IMR-90 (cell line): Measurements from ENCODE around the gene COL24A1. TPM values are rescaled to one million over a fixed set of nuclear protein-coding genes. Genes with fewer than 3 reads are reported as not detected.

Experiments
- ATAC-seq: fragments of 200-7000 bp; cut with Tn5 transposase; 2 replicates; pipeline ENCODE4 v1.9.1; 2020; ENCODE audit warnings: low read depth, mild to moderate bottlenecking, moderate library complexity
- BruUV-seq: library from RNA; stranded (reverse); fragments of 400-500 nt; replicated peaks from 2 replicates; lab custom pipeline; 2021; lab: Mats Ljungman, UMichigan
- CTCF ChIA-PET: fragments of 300-600 bp; formaldehyde crosslinking; extraction: SDS; loops from one replicate; lab custom pipeline; 2021; ENCODE audit warnings: antibody characterized with exemption; lab: Yijun Ruan, JAX
- POLR2A ChIA-PET: fragments of 300-600 bp; sonication (Branson Sonifier 250); formaldehyde crosslinking; loops from one replicate; lab custom pipeline; 2022; ENCODE audit warnings: antibody characterized with exemption; ENCODE audit not compliant: unreplicated experiment; lab: Charles Lee
- DNase-seq: peaks from one replicate; pipeline ENCODE4 v3.0.0; 2013
- H2AFZ ChIP-seq: replicated peaks from 2 replicates; pipeline ENCODE3; 2013; ENCODE audit warnings: low read length, mild to moderate bottlenecking; ENCODE audit not compliant: poor library complexity
- H2AK5ac ChIP-seq: 2 replicates; pipeline ENCODE4 v1.6.1; 2013; ENCODE audit warnings: low read depth, low read length, inconsistent platforms
- H2AK9ac ChIP-seq: replicated peaks from 2 replicates; pipeline ENCODE3; 2013; ENCODE audit warnings: mild to moderate bottlenecking, low read depth, low read length, moderate library complexity; ENCODE audit not compliant: poor library complexity
- H2BK120ac ChIP-seq: 2 replicates; pipeline ENCODE4 v1.6.1; 2013; ENCODE audit warnings: low read depth, low read length, inconsistent platforms
- H2BK15ac ChIP-seq: 3 replicates; pipeline ENCODE4 v1.6.1; 2013; ENCODE audit warnings: low read depth, low read length, inconsistent platforms
- H2BK20ac ChIP-seq: 2 replicates; pipeline ENCODE4 v1.6.1; 2013; ENCODE audit warnings: low read depth, mild to moderate bottlenecking, inconsistent platforms, low read length, moderate library complexity
- H2BK5ac ChIP-seq: 2 replicates; pipeline ENCODE4 v1.6.1; 2013; ENCODE audit warnings: mild to moderate bottlenecking, low read depth, low read length, inconsistent platforms; ENCODE audit not compliant: poor library complexity, severe bottlenecking
- H3K14ac ChIP-seq: replicated peaks from 2 replicates; pipeline ENCODE4 v1.6.1; 2013; ENCODE audit warnings: low read depth, low read length, inconsistent platforms
- H3K18ac ChIP-seq: 2 replicates; pipeline ENCODE4 v1.6.1; 2013; ENCODE audit warnings: low read depth, low read length, control low read depth
- H3K23ac ChIP-seq: 2 replicates; pipeline ENCODE4 v1.6.1; 2013; ENCODE audit warnings: low read depth, low read length, inconsistent platforms
- H3K27ac ChIP-seq: 2 replicates; pipeline ENCODE4 v1.5.1; 2013; ENCODE audit warnings: mild to moderate bottlenecking, control low read depth, low read length; ENCODE audit not compliant: insufficient read depth
- H3K27me3 ChIP-seq: 2 replicates; pipeline ENCODE4 v1.6.1; 2013; ENCODE audit warnings: low read length; ENCODE audit not compliant: control insufficient read depth, insufficient read depth
- H3K36me3 ChIP-seq: 2 replicates; pipeline ENCODE4 v1.6.1; 2013; ENCODE audit warnings: low read length, mixed read lengths; ENCODE audit not compliant: control insufficient read depth, insufficient read depth
- H3K4ac ChIP-seq: 2 replicates; pipeline ENCODE4 v1.6.1; 2013; ENCODE audit warnings: low read depth, low read length, inconsistent platforms
- H3K4me1 ChIP-seq: 2 replicates; pipeline ENCODE4 v1.6.1; 2013; ENCODE audit warnings: low read length, mixed read lengths; ENCODE audit not compliant: control insufficient read depth, insufficient read depth
- H3K4me2 ChIP-seq: 2 replicates; pipeline ENCODE4 v1.6.1; 2013; ENCODE audit warnings: low read depth, mild to moderate bottlenecking, control low read depth, low read length, moderate library complexity
- H3K4me3 ChIP-seq: 2 replicates; pipeline ENCODE4 v1.5.1; 2013; ENCODE audit warnings: low read depth, mild to moderate bottlenecking, control low read depth, low read length, moderate library complexity; ENCODE audit not compliant: insufficient read depth
- H3K56ac ChIP-seq: 2 replicates; pipeline ENCODE4 v1.6.1; 2013; ENCODE audit warnings: low read length, inconsistent platforms; ENCODE audit not compliant: insufficient read depth; ENCODE audit errors: extremely low read depth
- H3K79me1 ChIP-seq, 2 experiments: 2 replicates each; pipeline ENCODE4 v1.6.1; 2013; ENCODE audit warnings: low read length in 2 of 2, inconsistent platforms in 1 of 2, low read depth in 1 of 2
- H3K9ac ChIP-seq: 2 replicates; pipeline ENCODE4 v1.6.1; 2013; ENCODE audit warnings: low read depth, low read length, control low read depth
- H3K9me1 ChIP-seq: 2 replicates; pipeline ENCODE4 v1.6.1; 2013; ENCODE audit warnings: low read length, inconsistent platforms; ENCODE audit not compliant: insufficient read depth
- H3K9me3 ChIP-seq: 2 replicates; pipeline ENCODE4 v1.6.1; 2013; ENCODE audit warnings: low read length; ENCODE audit not compliant: control insufficient read depth, insufficient read depth
- H4K20me1 ChIP-seq: 2 replicates; pipeline ENCODE4 v1.6.1; 2013; ENCODE audit warnings: low read length, inconsistent platforms; ENCODE audit not compliant: insufficient read depth
- H4K5ac ChIP-seq: 2 replicates; pipeline ENCODE4 v1.6.1; 2013; ENCODE audit warnings: mild to moderate bottlenecking, low read depth, low read length, control low read depth
- H4K8ac ChIP-seq, 2 experiments: 2 replicates each; pipeline ENCODE4 v1.6.1; 2013; ENCODE audit warnings: low read depth in 2 of 2, low read length in 2 of 2, control low read depth in 1 of 2, inconsistent platforms in 1 of 2
- H4K91ac ChIP-seq: 2 replicates; pipeline ENCODE4 v1.6.1; 2013; ENCODE audit warnings: low read depth, low read length, inconsistent platforms; ENCODE audit not compliant: insufficient read depth
- BHLHE40 ChIP-seq: fragments of 150-350 bp; IDR thresholded peaks from 2 replicates; pipeline ENCODE4 v1.6.1; 2016; ENCODE audit warnings: mild to moderate bottlenecking, low read depth, low read length
- CTCF ChIP-seq: conservative IDR thresholded peaks from 2 replicates; pipeline ENCODE4 v1.5.1; 2012; ENCODE audit warnings: mild to moderate bottlenecking, low read depth, low read length, improper control_type of control experiment
- MAZ ChIP-seq: IDR thresholded peaks from 2 replicates; pipeline ENCODE4 v1.6.1; 2012; ENCODE audit warnings: low read depth, mild to moderate bottlenecking, low read length, improper control_type of control experiment, moderate library complexity, borderline replicate concordance
- MXI1 ChIP-seq: IDR thresholded peaks from 2 replicates; pipeline ENCODE4 v1.6.1; 2012; ENCODE audit warnings: low read depth, mild to moderate bottlenecking, low read length, moderate library complexity, borderline replicate concordance
- POLR2A ChIP-seq: IDR thresholded peaks from 2 replicates; pipeline ENCODE4 v1.6.1; 2012; ENCODE audit warnings: mild to moderate bottlenecking, low read depth, low read length
- RAD21 ChIP-seq: IDR thresholded peaks from 2 replicates; pipeline ENCODE4 v1.6.1; 2012; ENCODE audit warnings: low read length, improper control_type of control experiment
- RCOR1 ChIP-seq: IDR thresholded peaks from 2 replicates; pipeline ENCODE4 v1.6.1; 2012; ENCODE audit warnings: mild to moderate bottlenecking, low read length, improper control_type of control experiment; ENCODE audit not compliant: insufficient replicate concordance
- RFX5 ChIP-seq: IDR thresholded peaks from 2 replicates; pipeline ENCODE4 v1.8.0; 2012; ENCODE audit warnings: low read depth, mild to moderate bottlenecking, low read length, moderate library complexity
- SMC3 ChIP-seq: fragments of 150-350 bp; IDR thresholded peaks from 2 replicates; pipeline ENCODE4 v1.6.1; 2016; ENCODE audit warnings: low read depth, mild to moderate bottlenecking, antibody characterized with exemption, low read length, moderate library complexity
- USF2 ChIP-seq: fragments of 150-350 bp; IDR thresholded peaks from 2 replicates; pipeline ENCODE4 v1.6.1; 2017; ENCODE audit warnings: mild to moderate bottlenecking, antibody characterized with exemption, low read length, low read depth
- WGBS, 2 experiments: methylation state at CpG; one replicate each; pipeline versions ENCODE4 v1.1.5 to v1.1.7; 2013; ENCODE audit warnings: missing lambda C conversion rate in 2 of 2; ENCODE audit not compliant: insufficient read length in 1 of 2; ENCODE audit errors: extremely low coverage in 2 of 2; 5-methylcytosine and 5-hydroxymethylcytosine counted together
- dilution Hi-C: fragments of 300-500 bp; cut with HindIII; formaldehyde crosslinking; loops from one replicate; pipeline ENCODE4 v1.14.3; 2018; ENCODE audit warnings: low sequenced_read_pairs; ENCODE audit not compliant: unreplicated experiment
- in situ Hi-C: fragments of 300-500 bp; cut with MboI; formaldehyde crosslinking; loops from 3 replicates; pipeline ENCODE4 v1.14.3; 2019; ENCODE audit warnings: low sequenced_read_pairs, inconsistent platforms, mixed read lengths
- intact Hi-C: fragments of 100-400 bp; cut with micrococcal nuclease; formaldehyde crosslinking; loops from 2 replicates; pipeline ENCODE4 v1.10.0; 2022
- polyA plus RNA-seq, 3 experiments: library from polyadenylated mRNA; depleted of rRNA; stranded (reverse); fragments of >200 nt; gene quantifications; 2 replicates each; pipeline ENCODE4 v1.2.3, GENCODE V29; 2012; ENCODE audit warnings: low replicate concordance in 1 of 3
- total RNA-seq: library from RNA; depleted of rRNA; stranded (reverse); fragments of >200 nt; gene quantifications from 2 replicates; pipeline ENCODE4 v1.2.3, GENCODE V29; 2012

COL24A1 gene
- total and polyA plus RNA-seq, 2 of the 4 experiments (the other 2 are of a cell fraction) = 1.4 to 2.2 TPM

GRCh38 chr1:85894651-85895050 is 261.9 kb downstream of the COL24A1 start:
- Histone ChIP-seq H3K9me1 (no peaks in the 10 kb centered on the region), H3K27ac (no peak overlapping the region), H3K9me3 (no peaks in the 10 kb centered on the region), H2BK5ac (no peak overlapping the region), H3K4me3 (no peak overlapping the region), H4K8ac (no peak overlapping the region), H3K18ac (no peak overlapping the region), H4K91ac (no peak overlapping the region), H2BK20ac (no peak overlapping the region), H3K4me2 (no peak overlapping the region), H2BK120ac (no peak overlapping the region), H3K4ac (no peak overlapping the region), H3K56ac (no peak overlapping the region), H3K79me1 (no peaks in the 10 kb centered on the region), H2BK15ac (no peak overlapping the region), H3K27me3 (no peaks in the 10 kb centered on the region), H2AK9ac (no peak overlapping the region), H3K14ac (no peak overlapping the region), H3K36me3 (no peaks in the 10 kb centered on the region), H3K23ac (no peak overlapping the region), H2AK5ac (no peak overlapping the region), H3K9ac (no peak overlapping the region), H3K4me1 (no peaks in the 10 kb centered on the region), H4K5ac (no peak overlapping the region), H4K20me1 (no peaks in the 10 kb centered on the region), H2AFZ (no peak overlapping the region)
- POLR2A ChIA-PET = interaction anchor here (0.6 kb wide), 1 partner anchor 323 kb away, joined by 3 read pairs; no protein-coding TSS in a partner anchor
- peak; percentile 76 for ATAC-seq
- BruUV-seq = no TSS peak
- in situ Hi-C loops (loop anchor here (5.0 to 25.0 kb wide), 3 partner anchors 182 to 460 kb away; partner anchors contain the start of gene ZNHIT6), intact Hi-C loops (loop anchor here (1.0 to 5.0 kb wide), 4 partner anchors 44 to 463 kb away; no protein-coding TSS in a partner anchor), dilution Hi-C loops (no loop called here)
- CTCF ChIA-PET = interaction anchor here (0.7 to 1.6 kb wide), 2 partner anchors 10 to 18 kb away, joined by 3 to 6 read pairs; no protein-coding TSS in a partner anchor
- TF ChIP-seq USF2 (no peak), RCOR1 (no peak), MXI1 (no peak), SMC3 (peak; percentile 59), RAD21 (peak; percentile 62), BHLHE40 (no peak), POLR2A (no peak), MAZ (no peak), CTCF (peak; percentile 63), RFX5 (no peak)
- WGBS, 2 experiments = no CpG with 5 or more reads among the region's 4 CpGs
- DNase-seq = peak; percentile 46
